K562 (cell line): ENCODE data around the gene ZNF343. TPM values are rescaled to one million over a fixed set of nuclear protein-coding genes. Genes with fewer than 3 reads are reported as not detected.

ENCODE experiments used
- ATAC-seq: fragments of 200-7000 bp; cut with Tn5 transposase; 3 replicates; pipeline ENCODE4 v1.9.1; 2020; ENCODE audit warnings: moderate library complexity
- BruUV-seq: library from RNA; stranded (reverse); fragments of 400-500 nt; replicated peaks from 2 replicates; lab custom pipeline; 2021; lab: Mats Ljungman, UMichigan
- CTCF ChIA-PET: fragments of 300-600 bp; formaldehyde crosslinking; extraction: SDS; loops from one replicate; lab custom pipeline; 2021; ENCODE audit warnings: low intra/inter-chr PET ratio; lab: Yijun Ruan, JAX
- POLR2A ChIA-PET: fragments of 300-600, 350-650 bp; sonication (Branson Sonifier 250); formaldehyde crosslinking; extraction: SDS; loops from one replicate; lab custom pipeline; 2021; ENCODE audit warnings: antibody characterized with exemption, inconsistent platforms; lab: Yijun Ruan, JAX
- DNase-seq, 4 experiments: peaks; one replicate each; pipeline versions ENCODE4 v3.0.0 to v3.0.0-alpha.2; 2011 to 2018; ENCODE audit warnings: low spot score in 3 of 4, mixed read lengths in 3 of 4; ENCODE audit errors: extremely low read depth in 1 of 4
- FAIRE-seq: peaks from 2 replicates; lab custom pipeline; 2011; peaks lifted over from hg19 to GRCh38; lab: Jason Lieb, UNC
- H2AFZ ChIP-seq: 2 replicates; pipeline ENCODE4 v1.6.0; 2011; ENCODE audit warnings: low read depth, low read length, control low read depth, inconsistent platforms
- H3K27ac ChIP-seq: fragments of 200-600 bp; 3 replicates; pipeline ENCODE4 v1.8.0; 2011; ENCODE audit warnings: low read depth, mild to moderate bottlenecking, control low read depth, inconsistent platforms, low read length, moderate library complexity, mixed read lengths; ENCODE audit errors: extremely low read depth
- H3K27me3 ChIP-seq, 2 experiments: fragments of 300-600 bp in 1 of 2; 2 replicates in 1 of 2; 3 replicates in 1 of 2; pipeline versions ENCODE4 v1.6.0 to v1.8.0; 2011; ENCODE audit warnings: inconsistent platforms in 2 of 2, low read length in 2 of 2, mild to moderate bottlenecking in 1 of 2, mixed read lengths in 1 of 2, moderate library complexity in 1 of 2; ENCODE audit not compliant: control insufficient read depth in 2 of 2, insufficient read depth in 2 of 2
- H3K36me3 ChIP-seq: fragments of 300-600 bp; 3 replicates; pipeline ENCODE4 v1.8.0; 2011; ENCODE audit warnings: mild to moderate bottlenecking, low read length, inconsistent platforms; ENCODE audit not compliant: control insufficient read depth, insufficient read depth
- H3K4me1 ChIP-seq, 2 experiments: fragments of 200-600 bp in 1 of 2; replicated peaks in 1 of 2; 2 replicates in 1 of 2; 3 replicates in 1 of 2; pipeline versions ENCODE4 v1.5.1 to v1.8.0; 2011; ENCODE audit warnings: inconsistent platforms in 2 of 2, low read length in 2 of 2, mild to moderate bottlenecking in 1 of 2, mixed read lengths in 1 of 2, moderate library complexity in 1 of 2; ENCODE audit not compliant: control insufficient read depth in 2 of 2, insufficient read depth in 2 of 2
- H3K4me2 ChIP-seq: 2 replicates; pipeline ENCODE4 v1.6.1; 2011; ENCODE audit warnings: low read length, control low read depth, inconsistent platforms, mixed read lengths; ENCODE audit not compliant: insufficient read depth
- H3K4me3 ChIP-seq: fragments of 200-600 bp; sonication (generic), shearing (Covaris generic); 2 replicates; pipeline ENCODE4 v1.5.1; 2016; ENCODE audit warnings: control low read depth, inconsistent platforms
- H3K79me2 ChIP-seq: fragments of 200-600 bp; 3 replicates; pipeline ENCODE4 v1.8.0; 2011; ENCODE audit warnings: low read length, inconsistent platforms; ENCODE audit not compliant: control insufficient read depth, insufficient read depth
- H3K9ac ChIP-seq, 2 experiments: 2 replicates each; pipeline versions ENCODE4 v1.6.0 to v1.6.1; 2011; ENCODE audit warnings: low read depth in 2 of 2, low read length in 2 of 2, control low read depth in 1 of 2, inconsistent platforms in 1 of 2, mild to moderate bottlenecking in 1 of 2, mixed read lengths in 1 of 2; ENCODE audit not compliant: insufficient read depth in 1 of 2
- H3K9me1 ChIP-seq: one replicate; pipeline ENCODE4 v1.6.0; 2011; ENCODE audit warnings: inconsistent platforms, mild to moderate bottlenecking, low read length, moderate library complexity; ENCODE audit not compliant: control insufficient read depth, insufficient read depth
- H3K9me3 ChIP-seq: replicated peaks from 2 replicates; pipeline ENCODE4 v1.5.1; 2011; ENCODE audit warnings: low read depth, low read length, inconsistent platforms; ENCODE audit not compliant: control insufficient read depth, insufficient read depth
- H4K20me1 ChIP-seq: replicated peaks from 2 replicates; pipeline ENCODE4 v1.6.1; 2011; ENCODE audit warnings: low read length, inconsistent platforms, mixed read lengths; ENCODE audit not compliant: control insufficient read depth, insufficient read depth
- DEAF1 ChIP-seq: fragments of 450-650 bp; formaldehyde crosslinking; IDR thresholded peaks from 2 replicates; pipeline ENCODE4 v1.4.0; 2020; ENCODE audit warnings: mild to moderate bottlenecking, moderate library complexity
- DMBX1 ChIP-seq: fragments of 250-450 bp; sonication (Bioruptor Pico); IDR thresholded peaks from 2 replicates; pipeline ENCODE4 v1.8.0; 2022; ENCODE audit warnings: inconsistent platforms, mild to moderate bottlenecking, moderate library complexity, borderline replicate concordance
- HES1 ChIP-seq: fragments of 450-650 bp; IDR thresholded peaks from 2 replicates; pipeline ENCODE4 v1.6.1; 2016; ENCODE audit warnings: low read depth, mild to moderate bottlenecking, moderate library complexity
- HLTF ChIP-seq: fragments of 450-650 bp; IDR thresholded peaks from 2 replicates; pipeline ENCODE4 v1.6.1; 2016
- NONO ChIP-seq, 2 experiments: fragments of 200-400 bp in 1 of 2; fragments of 450-650 bp in 1 of 2; formaldehyde crosslinking in 1 of 2; IDR thresholded peaks; 2 replicates each; pipeline ENCODE4 v1.6.1; 2017; ENCODE audit warnings: low read depth in 2 of 2, mild to moderate bottlenecking in 2 of 2, moderate library complexity in 2 of 2, low read length in 1 of 2
- NRF1 ChIP-seq, 2 experiments: fragments of 450-650 bp; IDR thresholded peaks in 1 of 2; conservative IDR thresholded peaks in 1 of 2; 2 replicates each; pipeline ENCODE4 v1.6.1; 2014; ENCODE audit warnings: mild to moderate bottlenecking in 2 of 2
- PBX2 ChIP-seq, 2 experiments: IDR thresholded peaks in 1 of 2; conservative IDR thresholded peaks in 1 of 2; 2 replicates each; pipeline ENCODE4 v1.6.1; 2016; ENCODE audit warnings: low read depth in 2 of 2, mild to moderate bottlenecking in 1 of 2, missing compliant biosample characterization in 1 of 2, missing genetic modification characterization in 1 of 2, moderate library complexity in 1 of 2
- POLR2AphosphoS5 ChIP-seq: IDR thresholded peaks from 2 replicates; pipeline ENCODE4 v1.6.1; 2011; ENCODE audit warnings: mild to moderate bottlenecking, low read depth, low read length, moderate library complexity; ENCODE audit not compliant: control insufficient read depth, insufficient read depth
- RBFOX2 ChIP-seq: fragments of 200-400 bp; formaldehyde crosslinking; IDR thresholded peaks from 2 replicates; pipeline ENCODE4 v1.6.1; 2017; ENCODE audit warnings: low read depth, mild to moderate bottlenecking, low read length, moderate library complexity
- RHOXF2B ChIP-seq: fragments of 250-450 bp; sonication (Bioruptor Pico); conservative IDR thresholded peaks from 2 replicates; pipeline ENCODE4 v1.5.1; 2021
- SMARCC2 ChIP-seq: fragments of 450-650 bp; IDR thresholded peaks from 2 replicates; pipeline ENCODE4 v1.6.1; 2017; ENCODE audit warnings: antibody characterized with exemption, moderate library complexity, mild to moderate bottlenecking, low read depth
- SREBF2 ChIP-seq: sonication (generic); formaldehyde crosslinking; IDR thresholded peaks from 2 replicates; pipeline ENCODE4 v1.4.0; 2020; ENCODE audit warnings: mild to moderate bottlenecking, missing genetic modification reagents
- WHSC1 ChIP-seq: IDR thresholded peaks from one replicate; pipeline ENCODE4 v1.6.1; 2012; ENCODE audit warnings: low read length, control low read depth, inconsistent platforms
- ZNF764 ChIP-seq: fragments of 250-450 bp; sonication (Bioruptor Pico); IDR thresholded peaks from 2 replicates; pipeline ENCODE4 v1.4.0; 2020; ENCODE audit warnings: low read depth, mild to moderate bottlenecking, moderate library complexity
- ZZZ3 ChIP-seq: fragments of 450-650 bp; IDR thresholded peaks from 2 replicates; pipeline ENCODE4 v1.6.1; 2016; ENCODE audit warnings: antibody characterized with exemption, mild to moderate bottlenecking, moderate library complexity
- WGBS: fragments of 100-300 bp; shearing (Covaris generic); methylation state at CpG from one replicate; pipeline ENCODE4 v1.1.6; 2016; ENCODE audit warnings: low coverage, mixed read lengths; ENCODE audit not compliant: insufficient coverage; ENCODE audit errors: missing lambda C conversion rate; 5-methylcytosine and 5-hydroxymethylcytosine counted together
- in situ Hi-C: fragments of 300-500 bp; cut with MboI; formaldehyde crosslinking; loops from 4 replicates; pipeline ENCODE4 v1.15.0; 2018; ENCODE audit warnings: inconsistent platforms, mixed read lengths
- intact Hi-C: fragments of 100-400 bp; cut with micrococcal nuclease; formaldehyde crosslinking; loops from 2 replicates; pipeline ENCODE4 v1.14.2; 2022
- polyA plus RNA-seq, 8 experiments: library from polyadenylated mRNA; depleted of rRNA in 4 of 8; stranded (reverse) in 5 of 8; unstranded in 3 of 8; fragments of >200 nt; fragmentation: Nextera tagmentation in 2 of 8; fragmentation: Illumina TruSeq in 1 of 8; extraction: Ambion mirVana in 2 of 8; extraction: Trizol in 1 of 8; gene quantifications; 2 replicates each; pipeline versions ENCODE4 v1.2.1 to v1.2.3, GENCODE V29; 2011 to 2014; ENCODE audit warnings: inconsistent platforms in 1 of 8, missing spikeins in 1 of 8
- total RNA-seq, 7 experiments: library from RNA; depleted of rRNA in 6 of 7; stranded (reverse); fragments of >200 nt in 6 of 7; fragmentation: Illumina TruSeq in 2 of 7; extraction: Trizol in 2 of 7; gene quantifications; 2 replicates each; pipeline versions ENCODE4 v1.2.1 to v1.2.3, GENCODE V29; 2011 to 2021; ENCODE audit warnings: low replicate concordance in 1 of 7

The ZNF343 gene
- total and polyA plus RNA-seq, 9 of the 15 experiments (the other 6 are each of a cell fraction or from before 2014, with no cell fraction given) = 1.4 to 9.8 (median 6.4) TPM

- Histone ChIP-seq H3K36me3 (peaks cover 78% of the 10 kb centered on the region), H3K4me2 (no peak overlapping the region), H3K4me1 (no peaks in the 10 kb centered on the region; a peak in 2 of 5 replicates), H2AFZ (no peak overlapping the region), H3K9me3 (no peaks in the 10 kb centered on the region), H3K4me3 (no peak overlapping the region), H3K27ac (no peak overlapping the region), H3K9me1 (peaks cover 5% of the 10 kb centered on the region), H3K9ac (no peak overlapping the region), H3K27me3 (no peaks in the 10 kb centered on the region), H3K79me2 (peaks cover 21% of the 10 kb centered on the region), H4K20me1 (peaks cover 12% of the 10 kb centered on the region)
- FAIRE-seq (no peak), ATAC-seq (no peak), DNase-seq (no peak)
- WGBS = no CpG with 5 or more reads among the region's 3 CpGs
- no TSS peak for BruUV-seq
- TF ChIP-seq WHSC1 = no peak
- no peak for TF ChIP-seq NONO (IDR thresholded peaks at IDR 0.05; ENCODE audit: low read depth in 2 of 2, low read length in 1 of 2)
- no peak for TF ChIP-seq HES1
- TF ChIP-seq HLTF = no peak
- no peak for TF ChIP-seq SMARCC2
- TF ChIP-seq ZNF764 (CRISPR knock-in tag) = no peak
- TF ChIP-seq RBFOX2 = 0 out of 2 replicates have a peak, but pooled peaks have one; percentile 24
- TF ChIP-seq SREBF2 (CRISPR knock-in tag) = no peak
- TF ChIP-seq ZZZ3 = no peak
- TF ChIP-seq DEAF1 (CRISPR knock-in tag) = no peak
- TF ChIP-seq PBX2 (CRISPR knock-in tag; IDR thresholded peaks at IDR 0.05; ENCODE audit: low read depth) = no peak
- no peak for TF ChIP-seq PBX2 (tag; conservative IDR thresholded peaks at IDR 0.05; ENCODE audit: low read depth)
- no peak for TF ChIP-seq DMBX1
- 0 out of 2 replicates have a peak, but pooled peaks have one; percentile 25 for TF ChIP-seq POLR2AphosphoS5
- TF ChIP-seq RHOXF2B (CRISPR knock-in tag) = no peak
- no peak for TF ChIP-seq NRF1 (conservative IDR thresholded peaks at IDR 0.05 in 1 of 2, IDR thresholded peaks at IDR 0.05 in 1 of 2)
- ChIA-PET POLR2A (interaction anchor here (0.7 kb wide), 1 partner anchor 206 kb away, joined by 3 read pairs; no protein-coding TSS in a partner anchor), CTCF (no interaction called here)
- intact Hi-C loops (no loop called here), in situ Hi-C loops (loop anchor here (10.0 kb wide), 1 partner anchor 182 kb away; no protein-coding TSS in a partner anchor)
Observed at GRCh38 chr20:2462484-2462883, 46.2 kb downstream of the ZNF343 start.
